Vagina (tissue), 2 donors: Measurements from ENCODE around the gene DAGLA. TPM values are rescaled to one million over a fixed set of nuclear protein-coding genes. Genes with fewer than 3 reads are reported as not detected.

Experiments
- DNase-seq, 2 donors: peaks; one replicate each; pipeline ENCODE4 v3.0.0-alpha.2; 2017; ENCODE audit errors: extremely low spot score in 2 of 2
- H3K27ac ChIP-seq: fragments of 200-600 bp; sonication (generic); one replicate; pipeline ENCODE4 v1.5.1; 2019
- H3K27me3 ChIP-seq: fragments of 200-600 bp; sonication (generic); one replicate; pipeline ENCODE4 v1.5.1; 2019
- H3K36me3 ChIP-seq, 2 donors: fragments of 200-600 bp; sonication (generic); one replicate each; pipeline ENCODE4 v1.5.1; 2017 to 2019
- H3K4me1 ChIP-seq: fragments of 200-600 bp; sonication (generic); one replicate; pipeline ENCODE4 v1.5.1; 2019
- H3K4me3 ChIP-seq, 2 donors: fragments of 200-600 bp; sonication (generic); 1 replicate in 1 of 2; 2 replicates in 1 of 2; pipeline ENCODE4 v1.5.1; 2016 to 2019
- H3K9me3 ChIP-seq: fragments of 200-600 bp; sonication (generic); one replicate; pipeline ENCODE4 v1.5.1; 2019
- POLR2A ChIP-seq, 2 donors: fragments of 450-650 bp; IDR thresholded peaks; one replicate each; pipeline ENCODE4 v1.6.1; 2017; ENCODE audit warnings: antibody characterized with exemption in 2 of 2, mild to moderate bottlenecking in 2 of 2, moderate library complexity in 2 of 2
- POLR2AphosphoS5 ChIP-seq, 2 donors: sonication (generic); formaldehyde crosslinking; IDR thresholded peaks; one replicate each; pipeline ENCODE4 v1.9.0; 2017; ENCODE audit warnings: antibody characterized with exemption in 2 of 2, mild to moderate bottlenecking in 2 of 2, low read depth in 1 of 2; ENCODE audit not compliant: insufficient read depth in 1 of 2
- intact Hi-C: fragments of 100-400 bp; cut with DNase I; formaldehyde crosslinking; loops from one replicate; pipeline ENCODE4 v1.15.1; 2023
- total RNA-seq: library from RNA; depleted of rRNA; stranded (reverse); fragments of >200 nt; gene quantifications from one replicate; pipeline ENCODE4 v1.2.3, GENCODE V29; 2016
- TF ChIP-seq, protein P1 (sequence below), 3 experiments: fragments of 450-650 bp in 2 of 3; fragments of 200-600 bp in 1 of 3; sonication (generic) in 1 of 3; IDR thresholded peaks; one replicate each; pipeline ENCODE4 v1.5.1; 2017 to 2019; ENCODE audit warnings: antibody characterized with exemption in 3 of 3, mild to moderate bottlenecking in 2 of 3, moderate library complexity in 2 of 3

The DAGLA gene
- total RNA-seq, 1 donor from 2014 or later: 1.5 TPM

DNA sequence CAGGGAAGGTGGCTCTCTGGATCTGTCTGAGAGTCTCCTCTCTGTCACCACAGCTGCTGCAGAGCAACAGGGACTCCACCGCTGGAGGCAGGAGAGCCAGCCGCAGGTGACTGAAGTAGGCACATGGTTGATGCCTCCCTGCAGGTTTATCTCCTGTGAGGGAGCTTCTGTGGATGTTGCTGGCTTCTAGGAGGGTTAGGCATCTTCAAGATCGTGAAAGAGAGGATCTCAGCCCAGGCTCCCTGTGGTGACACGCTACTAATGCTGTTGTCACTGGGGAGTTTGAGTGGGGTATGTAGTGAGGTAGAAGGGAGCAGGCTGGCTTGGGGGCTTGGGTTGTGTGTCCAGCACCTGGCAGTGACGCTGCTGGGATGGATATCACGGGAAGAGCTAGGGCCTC, 34.1 kb downstream of the DAGLA start:
- H3K4me3 ChIP-seq: no peak overlapping the region
- DNase-seq: no peak
- H3K36me3 ChIP-seq: no peaks in the 10 kb centered on the region
- no peaks in the 10 kb centered on the region for H3K27me3 ChIP-seq
- H3K9me3 ChIP-seq: no peaks in the 10 kb centered on the region
- no peak overlapping the region for H3K27ac ChIP-seq
- peaks cover 16% of the 10 kb centered on the region for H3K4me1 ChIP-seq
- intact Hi-C loops: no loop called here
- TF ChIP-seq POLR2A (IDR thresholded peaks at IDR 0.05) (no peak), POLR2AphosphoS5 (IDR thresholded peaks at IDR 0.05; ENCODE audit: insufficient read depth in 1 of 2, low read depth in 1 of 2) (no peak)
- TF ChIP-seq, protein P1, sequence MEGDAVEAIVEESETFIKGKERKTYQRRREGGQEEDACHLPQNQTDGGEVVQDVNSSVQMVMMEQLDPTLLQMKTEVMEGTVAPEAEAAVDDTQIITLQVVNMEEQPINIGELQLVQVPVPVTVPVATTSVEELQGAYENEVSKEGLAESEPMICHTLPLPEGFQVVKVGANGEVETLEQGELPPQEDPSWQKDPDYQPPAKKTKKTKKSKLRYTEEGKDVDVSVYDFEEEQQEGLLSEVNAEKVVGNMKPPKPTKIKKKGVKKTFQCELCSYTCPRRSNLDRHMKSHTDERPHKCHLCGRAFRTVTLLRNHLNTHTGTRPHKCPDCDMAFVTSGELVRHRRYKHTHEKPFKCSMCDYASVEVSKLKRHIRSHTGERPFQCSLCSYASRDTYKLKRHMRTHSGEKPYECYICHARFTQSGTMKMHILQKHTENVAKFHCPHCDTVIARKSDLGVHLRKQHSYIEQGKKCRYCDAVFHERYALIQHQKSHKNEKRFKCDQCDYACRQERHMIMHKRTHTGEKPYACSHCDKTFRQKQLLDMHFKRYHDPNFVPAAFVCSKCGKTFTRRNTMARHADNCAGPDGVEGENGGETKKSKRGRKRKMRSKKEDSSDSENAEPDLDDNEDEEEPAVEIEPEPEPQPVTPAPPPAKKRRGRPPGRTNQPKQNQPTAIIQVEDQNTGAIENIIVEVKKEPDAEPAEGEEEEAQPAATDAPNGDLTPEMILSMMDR (IDR thresholded peaks at IDR 0.05): no peak

DNA sequence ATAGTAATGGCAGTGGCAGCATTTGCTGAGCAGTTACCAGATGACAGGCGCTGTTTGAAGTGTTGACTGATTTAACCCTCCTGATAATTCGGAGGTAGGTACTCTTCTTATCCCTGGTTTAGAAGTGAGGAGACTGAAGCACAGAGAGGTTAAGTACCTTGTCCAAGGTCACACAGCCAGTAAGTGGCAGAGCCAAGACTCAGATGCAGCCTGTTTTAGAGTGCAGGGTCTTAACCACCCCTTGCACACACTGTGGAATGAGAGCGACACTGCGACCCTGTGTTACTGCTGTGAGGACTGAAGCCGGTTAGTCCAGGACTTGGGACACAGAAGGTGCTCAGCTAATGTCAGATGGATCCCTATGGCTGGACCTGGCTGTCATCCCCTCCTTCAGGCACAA, 34.7 kb downstream of the DAGLA start:
- TF ChIP-seq POLR2AphosphoS5 (IDR thresholded peaks at IDR 0.05; ENCODE audit: insufficient read depth in 1 of 2, low read depth in 1 of 2): no peak
- TF ChIP-seq, protein P1 (IDR thresholded peaks at IDR 0.05): no peak
- TF ChIP-seq POLR2A (IDR thresholded peaks at IDR 0.05): no peak
- no peaks in the 10 kb centered on the region for H3K27me3 ChIP-seq
- intact Hi-C loops: no loop called here
- no peaks in the 10 kb centered on the region for H3K36me3 ChIP-seq
- H3K27ac ChIP-seq: no peak overlapping the region
- H3K4me3 ChIP-seq: no peak overlapping the region
- H3K4me1 ChIP-seq: peaks cover 16% of the 10 kb centered on the region
- DNase-seq: no peak
- no peaks in the 10 kb centered on the region for H3K9me3 ChIP-seq

DNA sequence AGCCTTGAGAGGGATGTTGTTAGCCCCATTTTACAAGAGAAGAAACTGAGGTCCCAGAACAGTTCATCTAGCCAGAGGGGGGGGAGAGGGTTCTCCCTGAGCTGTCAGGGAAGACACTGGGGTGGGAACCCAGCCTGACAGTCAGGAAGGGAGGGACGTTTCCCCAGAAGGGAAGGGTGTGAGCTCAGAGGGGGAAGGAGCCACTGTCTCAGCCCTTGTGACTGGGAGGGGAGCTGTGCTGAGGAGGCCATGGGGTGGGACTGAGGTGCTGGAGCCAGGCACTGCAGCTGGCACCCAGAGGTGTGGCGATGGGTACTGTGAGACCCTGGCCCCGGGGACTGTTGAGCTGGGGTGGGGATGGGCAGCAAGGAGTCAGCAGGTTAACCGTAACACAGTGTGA, 35.7 kb downstream of the DAGLA start:
- Histone ChIP-seq H3K4me1 (peaks cover 16% of the 10 kb centered on the region), H3K36me3 (no peaks in the 10 kb centered on the region), H3K27me3 (no peaks in the 10 kb centered on the region), H3K27ac (no peak overlapping the region), H3K4me3 (no peak overlapping the region), H3K9me3 (no peaks in the 10 kb centered on the region)
- intact Hi-C loops: no loop called here
- TF ChIP-seq POLR2A (IDR thresholded peaks at IDR 0.05) (no peak), POLR2AphosphoS5 (IDR thresholded peaks at IDR 0.05; ENCODE audit: insufficient read depth in 1 of 2, low read depth in 1 of 2) (no peak)
- TF ChIP-seq, protein P1 (IDR thresholded peaks at IDR 0.05): no peak
- DNase-seq: no peak

DNA sequence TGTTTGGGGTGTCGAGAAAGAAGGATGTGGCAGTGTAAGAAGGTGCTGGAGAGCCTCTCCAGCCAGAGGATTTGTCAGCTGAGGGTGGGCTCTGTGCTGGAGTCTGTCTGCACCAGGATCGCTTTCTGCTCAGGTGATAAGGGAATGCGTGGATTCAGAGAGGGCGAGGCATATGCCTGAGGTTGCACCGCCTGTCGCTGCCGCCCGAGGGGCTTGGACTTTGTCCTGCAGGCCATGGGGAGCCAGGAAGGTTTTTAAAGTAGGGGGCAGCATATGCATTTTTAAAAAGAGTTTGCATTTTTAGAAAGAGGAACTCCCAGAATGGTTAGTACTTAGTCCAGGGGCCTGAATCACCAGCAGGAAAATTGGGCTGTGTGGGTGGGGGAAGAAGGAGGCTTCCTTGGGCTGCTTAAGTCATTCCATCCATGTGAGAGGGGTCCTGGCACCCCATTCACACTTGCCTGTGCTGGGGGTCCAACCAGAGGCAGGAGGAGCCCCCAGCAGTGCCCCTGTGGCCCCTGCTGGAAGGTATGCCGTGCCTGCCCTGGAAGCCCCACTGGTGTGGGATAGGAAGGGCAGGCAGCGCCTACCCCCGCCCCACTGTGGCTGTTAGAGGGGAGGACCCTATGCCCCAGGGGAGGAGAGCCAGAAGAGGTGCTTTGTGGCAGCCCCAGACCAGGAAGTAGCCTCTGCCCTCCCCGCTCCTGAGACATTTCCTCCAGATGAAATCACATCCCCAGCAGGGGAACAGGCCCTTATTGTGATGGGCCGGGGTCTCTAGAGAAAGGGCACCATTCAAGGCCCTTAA, 36.5 kb downstream of the DAGLA start:
- no peak for DNase-seq
- H3K36me3 ChIP-seq: no peaks in the 10 kb centered on the region
- H3K27me3 ChIP-seq: no peaks in the 10 kb centered on the region
- intact Hi-C loops: no loop called here
- H3K9me3 ChIP-seq: no peaks in the 10 kb centered on the region
- H3K4me1 ChIP-seq: peaks cover 16% of the 10 kb centered on the region
- H3K4me3 ChIP-seq: no peak overlapping the region
- TF ChIP-seq POLR2AphosphoS5 (IDR thresholded peaks at IDR 0.05; ENCODE audit: insufficient read depth in 1 of 2, low read depth in 1 of 2) (no peak), POLR2A (IDR thresholded peaks at IDR 0.05) (no peak)
- TF ChIP-seq, protein P1 (IDR thresholded peaks at IDR 0.05): no peak
- no peak overlapping the region for H3K27ac ChIP-seq
